VCaP (cell line): ENCODE data around the gene IL11.
A peak's percentile ranks its signal among the peaks of the same experiment; 100 is the strongest.
"Not testable (repeated sequence)": the region's sequence is repeated elsewhere in the genome, so short reads cannot be mapped to it uniquely, and the experiment has no call there.

Source experiments
- H3K27ac ChIP-seq: fragments of 450-650 bp; 2 replicates; pipeline ENCODE4 v1.5.1; 2017
- CTCF ChIP-seq: fragments of 450-650 bp; conservative IDR thresholded peaks from 2 replicates; pipeline ENCODE4 v1.5.1; 2017; ENCODE audit warnings: mild to moderate bottlenecking, moderate library complexity

Gene IL11

GRCh38 chr19:55406826-55407549 is 36.7 kb upstream of the IL11 start:
- TF ChIP-seq CTCF, result no peak
- H3K27ac ChIP-seq, result peak overlapping the region; percentile 96

GRCh38 chr19:55406091-55406825 is 36.0 kb upstream of the IL11 start:
- peak overlapping the region; percentile 96; the same call in 1 of the 2 replicates for H3K27ac ChIP-seq
- no peak for TF ChIP-seq CTCF

GRCh38 chr19:55405638-55406037 is 35.4 kb upstream of the IL11 start:
- no peak for TF ChIP-seq CTCF
- H3K27ac ChIP-seq, result peak overlapping the region; percentile 96; the same call in 1 of the 2 replicates

GRCh38 chr19:55402509-55402908 is 32.2 kb upstream of the IL11 start:
- no peak overlapping the region for H3K27ac ChIP-seq
- TF ChIP-seq CTCF, result no peak

GRCh38 chr19:55401390-55401789 is 31.1 kb upstream of the IL11 start:
- H3K27ac ChIP-seq, result not testable (repeated sequence)

GRCh38 chr19:55400281-55401087 is 30.2 kb upstream of the IL11 start:
- no peak for TF ChIP-seq CTCF
- no peak overlapping the region for H3K27ac ChIP-seq

GRCh38 chr19:55398200-55398925 is 28.1 kb upstream of the IL11 start:
- H3K27ac ChIP-seq, result no peak overlapping the region
- no peak for TF ChIP-seq CTCF
